ENCODE data around the gene IRF1. TPM values are rescaled to one million over a fixed set of nuclear protein-coding genes. Genes with fewer than 3 reads are reported as not detected.

The IRF1 gene
- polyA plus RNA-seq, 3 donors = 125 to 363 (median 129) TPM

- Mint-ChIP-seq H3K9me3 (no peaks in the 10 kb centered on the region), H3K27ac (peak overlapping the region in 1 of 7 donors; percentile 4), H3K36me3 (peaks cover 66 to 76% of the 10 kb centered on the region in 2 donors), H3K4me3 (no peak overlapping the region), H3K4me1 (peaks cover 84% of the 10 kb centered on the region), H3K27me3 (ENCODE audit: low read depth in 3 of 3) (peaks cover 0 to 4% (median 0%) of the 10 kb centered on the region in 3 donors)
- H3K9ac ChIP-seq (ENCODE audit: insufficient read depth, low read length, poor library complexity, severe bottlenecking) = no peak overlapping the region
- TF ChIP-seq, protein P1, sequence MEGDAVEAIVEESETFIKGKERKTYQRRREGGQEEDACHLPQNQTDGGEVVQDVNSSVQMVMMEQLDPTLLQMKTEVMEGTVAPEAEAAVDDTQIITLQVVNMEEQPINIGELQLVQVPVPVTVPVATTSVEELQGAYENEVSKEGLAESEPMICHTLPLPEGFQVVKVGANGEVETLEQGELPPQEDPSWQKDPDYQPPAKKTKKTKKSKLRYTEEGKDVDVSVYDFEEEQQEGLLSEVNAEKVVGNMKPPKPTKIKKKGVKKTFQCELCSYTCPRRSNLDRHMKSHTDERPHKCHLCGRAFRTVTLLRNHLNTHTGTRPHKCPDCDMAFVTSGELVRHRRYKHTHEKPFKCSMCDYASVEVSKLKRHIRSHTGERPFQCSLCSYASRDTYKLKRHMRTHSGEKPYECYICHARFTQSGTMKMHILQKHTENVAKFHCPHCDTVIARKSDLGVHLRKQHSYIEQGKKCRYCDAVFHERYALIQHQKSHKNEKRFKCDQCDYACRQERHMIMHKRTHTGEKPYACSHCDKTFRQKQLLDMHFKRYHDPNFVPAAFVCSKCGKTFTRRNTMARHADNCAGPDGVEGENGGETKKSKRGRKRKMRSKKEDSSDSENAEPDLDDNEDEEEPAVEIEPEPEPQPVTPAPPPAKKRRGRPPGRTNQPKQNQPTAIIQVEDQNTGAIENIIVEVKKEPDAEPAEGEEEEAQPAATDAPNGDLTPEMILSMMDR (IDR thresholded peaks at IDR 0.05) = no peak
- H3K27ac ChIP-seq (ENCODE audit: low read depth in 1 of 2, low read length in 2 of 2) = peak overlapping the region in 1 of 2 donors; percentile 17
- 88% methylated on average over 4 of the region's 8 CpGs for WGBS (ENCODE audit: insufficient coverage)
- peaks cover 48% of the 10 kb centered on the region for H3K79me2 ChIP-seq (ENCODE audit: insufficient read depth, low read length)
- no peak for DNase-seq
- H3K27me3 ChIP-seq (ENCODE audit: control insufficient read depth in 2 of 2, insufficient read depth in 2 of 2, low read length in 2 of 2) = no peaks in the 10 kb centered on the region
- no peak overlapping the region for H2AFZ ChIP-seq (ENCODE audit: insufficient read depth, low read depth, low read length, poor library complexity, severe bottlenecking)
- H3K36me3 ChIP-seq (replicated peaks in 1 of 2; ENCODE audit: control insufficient read depth in 1 of 2, insufficient read depth in 2 of 2, low read length in 2 of 2) = peaks cover 60 to 71% of the 10 kb centered on the region in 2 donors
- no peak overlapping the region for H3K4me2 ChIP-seq (replicated peaks; ENCODE audit: extremely low read depth, low read length, poor library complexity, severe bottlenecking)
- peaks cover 98% of the 10 kb centered on the region for H4K20me1 ChIP-seq (ENCODE audit: insufficient read depth, low read length)
- H3K4me3 ChIP-seq (replicated peaks in 1 of 3; ENCODE audit: low read depth in 2 of 3, low read length in 3 of 3) = no peak overlapping the region
- no peaks in the 10 kb centered on the region for H3K9me3 ChIP-seq (replicated peaks in 1 of 2; ENCODE audit: control insufficient read depth in 1 of 2, insufficient read depth in 1 of 2, low read length in 2 of 2)
- intact Hi-C loops (cut with micrococcal nuclease) = no loop called here
- H3K4me1 ChIP-seq (ENCODE audit: control insufficient read depth in 1 of 2, insufficient read depth in 2 of 2, low read length in 2 of 2) = peaks cover 53 to 77% of the 10 kb centered on the region in 2 donors
Measured at GRCh38 chr5:132483101-132483500, 7.5 kb downstream of the IRF1 start.

GRCh38 chr5:132481596-132482211 lies 8.9 kb downstream of the IRF1 start:
- Mint-ChIP-seq H3K4me3 (no peak overlapping the region), H3K9me3 (no peaks in the 10 kb centered on the region), H3K36me3 (peaks cover 58 to 76% of the 10 kb centered on the region in 2 donors), H3K27me3 (ENCODE audit: low read depth in 3 of 3) (peaks cover 0 to 4% (median 0%) of the 10 kb centered on the region in 3 donors), H3K27ac (peak overlapping the region in 4 of 7 donors; percentile 1 to 75 (median 40)), H3K4me1 (peaks cover 76% of the 10 kb centered on the region)
- Histone ChIP-seq H3K9me3 (replicated peaks in 1 of 2; ENCODE audit: control insufficient read depth in 1 of 2, insufficient read depth in 1 of 2, low read length in 2 of 2) (no peaks in the 10 kb centered on the region), H3K4me1 (ENCODE audit: control insufficient read depth in 1 of 2, insufficient read depth in 2 of 2, low read length in 2 of 2) (peaks cover 39 to 65% of the 10 kb centered on the region in 2 donors), H3K79me2 (ENCODE audit: insufficient read depth, low read length) (peaks cover 34% of the 10 kb centered on the region), H4K20me1 (ENCODE audit: insufficient read depth, low read length) (peaks cover 91% of the 10 kb centered on the region), H3K36me3 (replicated peaks in 1 of 2; ENCODE audit: control insufficient read depth in 1 of 2, insufficient read depth in 2 of 2, low read length in 2 of 2) (peaks cover 46 to 57% of the 10 kb centered on the region in 2 donors), H3K27me3 (ENCODE audit: control insufficient read depth in 2 of 2, insufficient read depth in 2 of 2, low read length in 2 of 2) (no peaks in the 10 kb centered on the region), H3K27ac (ENCODE audit: low read depth in 1 of 2, low read length in 2 of 2) (peak overlapping the region in 1 of 2 donors; percentile 46), H3K4me2 (replicated peaks; ENCODE audit: extremely low read depth, low read length, poor library complexity, severe bottlenecking) (no peak overlapping the region), H3K4me3 (replicated peaks in 1 of 3; ENCODE audit: low read depth in 2 of 3, low read length in 3 of 3) (no peak overlapping the region), H3K9ac (ENCODE audit: insufficient read depth, low read length, poor library complexity, severe bottlenecking) (no peak overlapping the region), H2AFZ (ENCODE audit: insufficient read depth, low read depth, low read length, poor library complexity, severe bottlenecking) (no peak overlapping the region)
- intact Hi-C loops (cut with micrococcal nuclease) = no loop called here
- no peak for DNase-seq
- 40% methylated on average over 1 of the region's 5 CpGs for WGBS (ENCODE audit: insufficient coverage)
- TF ChIP-seq, protein P1 (IDR thresholded peaks at IDR 0.05) = no peak
